ENCODE data around the gene CCM2L.

- no peak for TF ChIP-seq CTCF (IDR thresholded peaks at IDR 0.05)
- TF ChIP-seq EZH2phosphoT487 (IDR thresholded peaks at IDR 0.05): no peak
- no peak for TF ChIP-seq EZH2 (IDR thresholded peaks at IDR 0.05)
Observed at GRCh38 chr20:32053648-32054047, 43.4 kb downstream of the CCM2L start.
